ENCODE data around the gene HEBP2.

HEBP2 gene

DNA sequence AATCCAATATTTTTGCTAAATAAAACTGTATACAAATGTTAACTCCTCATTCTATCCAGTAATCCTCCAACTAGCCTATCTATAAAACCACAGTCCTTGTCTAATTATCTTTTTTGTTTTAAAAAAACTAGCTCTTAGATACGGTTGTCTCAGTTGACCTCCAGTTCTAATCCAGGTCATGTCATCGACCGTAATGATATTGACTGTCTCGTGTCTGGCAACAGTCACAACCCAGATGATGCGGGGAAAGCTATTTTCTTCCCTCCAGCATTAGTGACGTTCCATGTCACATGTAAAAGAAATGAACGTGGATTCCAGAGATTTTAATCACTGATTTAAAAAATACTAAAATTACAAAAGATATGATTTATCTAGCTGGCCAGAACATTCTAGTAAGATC, 35.5 kb downstream of the HEBP2 start:
- TF ChIP-seq, protein P1, sequence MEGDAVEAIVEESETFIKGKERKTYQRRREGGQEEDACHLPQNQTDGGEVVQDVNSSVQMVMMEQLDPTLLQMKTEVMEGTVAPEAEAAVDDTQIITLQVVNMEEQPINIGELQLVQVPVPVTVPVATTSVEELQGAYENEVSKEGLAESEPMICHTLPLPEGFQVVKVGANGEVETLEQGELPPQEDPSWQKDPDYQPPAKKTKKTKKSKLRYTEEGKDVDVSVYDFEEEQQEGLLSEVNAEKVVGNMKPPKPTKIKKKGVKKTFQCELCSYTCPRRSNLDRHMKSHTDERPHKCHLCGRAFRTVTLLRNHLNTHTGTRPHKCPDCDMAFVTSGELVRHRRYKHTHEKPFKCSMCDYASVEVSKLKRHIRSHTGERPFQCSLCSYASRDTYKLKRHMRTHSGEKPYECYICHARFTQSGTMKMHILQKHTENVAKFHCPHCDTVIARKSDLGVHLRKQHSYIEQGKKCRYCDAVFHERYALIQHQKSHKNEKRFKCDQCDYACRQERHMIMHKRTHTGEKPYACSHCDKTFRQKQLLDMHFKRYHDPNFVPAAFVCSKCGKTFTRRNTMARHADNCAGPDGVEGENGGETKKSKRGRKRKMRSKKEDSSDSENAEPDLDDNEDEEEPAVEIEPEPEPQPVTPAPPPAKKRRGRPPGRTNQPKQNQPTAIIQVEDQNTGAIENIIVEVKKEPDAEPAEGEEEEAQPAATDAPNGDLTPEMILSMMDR (IDR thresholded peaks at IDR 0.05; ENCODE audit: low read depth, low read length), result no peak
- DNase-seq (ENCODE audit: low read depth in 2 of 2), result no peak
- H3K4me3 ChIP-seq (replicated peaks in 1 of 2; ENCODE audit: low read depth in 2 of 2, low read length in 2 of 2), result no peak overlapping the region

DNA sequence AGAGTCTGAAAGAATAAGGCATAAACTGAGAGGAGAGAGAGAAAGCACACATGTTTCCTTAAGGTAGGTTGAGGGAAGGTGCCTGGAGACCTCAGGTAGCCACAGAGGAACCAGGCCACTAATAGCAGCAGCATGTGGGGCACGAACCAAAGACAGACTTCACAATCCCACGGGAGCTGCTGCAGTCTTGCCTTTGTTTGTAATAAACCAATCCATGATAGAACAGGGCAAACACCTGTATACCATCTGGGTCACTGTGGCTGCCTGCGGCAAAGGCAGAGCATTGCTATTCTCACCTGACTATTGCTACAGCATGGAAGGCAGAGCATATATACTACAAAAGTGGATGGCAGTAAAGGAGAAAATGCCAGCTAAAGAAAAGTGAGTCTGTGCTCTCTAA, 36.3 kb downstream of the HEBP2 start:
- no peak overlapping the region for H3K4me3 ChIP-seq (replicated peaks in 1 of 2; ENCODE audit: low read depth in 2 of 2, low read length in 2 of 2)
- no peak for DNase-seq (ENCODE audit: low read depth in 2 of 2)
- TF ChIP-seq, protein P1 (IDR thresholded peaks at IDR 0.05; ENCODE audit: low read depth, low read length), result no peak

DNA sequence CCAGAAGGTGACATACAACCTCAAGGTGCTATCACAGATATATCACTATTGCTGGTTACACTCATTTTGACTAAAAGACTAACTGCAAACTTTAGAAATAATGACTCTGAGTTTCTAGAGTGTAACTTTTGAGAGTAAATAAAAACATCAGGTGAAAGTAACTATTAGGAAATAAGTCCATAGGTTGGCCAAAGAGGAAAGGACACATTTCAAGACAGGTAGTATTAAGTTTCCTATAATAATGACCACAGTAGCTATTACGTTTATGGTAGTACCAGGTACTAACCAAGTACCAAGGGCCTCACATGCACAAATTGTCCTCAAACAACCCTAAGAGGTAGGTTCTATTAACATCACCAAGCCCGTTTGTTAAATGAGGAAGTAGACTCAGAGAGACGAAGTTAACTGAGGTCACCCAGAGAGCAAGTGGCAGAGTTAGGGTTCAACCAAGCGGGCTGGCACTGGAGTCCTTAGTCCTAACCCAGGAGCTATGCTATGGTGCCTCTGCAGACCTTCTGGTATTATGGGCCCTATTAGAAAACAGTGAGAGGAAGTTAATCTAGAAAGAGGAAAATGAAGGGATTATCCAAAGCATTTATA, 36.8 kb downstream of the HEBP2 start:
- no peak overlapping the region for H3K4me3 ChIP-seq (replicated peaks in 1 of 2; ENCODE audit: low read depth in 2 of 2, low read length in 2 of 2)
- TF ChIP-seq, protein P1 (IDR thresholded peaks at IDR 0.05; ENCODE audit: low read depth, low read length), result no peak
- DNase-seq (ENCODE audit: low read depth in 2 of 2), result no peak

DNA sequence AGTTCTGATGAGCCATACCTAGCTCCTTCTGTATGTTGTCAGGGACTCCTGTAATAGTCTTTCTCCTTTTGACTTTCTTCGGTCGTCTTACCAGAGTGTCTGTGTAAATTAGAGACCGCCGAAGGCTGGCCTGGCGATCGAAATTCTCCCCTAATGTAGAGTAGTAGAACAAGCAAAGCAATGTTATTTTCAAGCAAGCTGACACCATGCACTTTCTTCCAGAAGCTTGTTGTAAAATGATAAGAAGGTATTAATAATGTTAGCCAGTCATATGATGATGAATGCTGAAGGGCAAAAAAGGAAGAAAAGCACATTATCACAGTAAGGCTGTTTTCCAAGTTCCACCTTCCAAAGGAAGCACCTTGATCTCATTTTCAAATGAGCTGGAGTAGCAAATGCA, 37.9 kb downstream of the HEBP2 start:
- no peak for DNase-seq (ENCODE audit: low read depth in 2 of 2)
- no peak overlapping the region for H3K4me3 ChIP-seq (replicated peaks in 1 of 2; ENCODE audit: low read depth in 2 of 2, low read length in 2 of 2)
- TF ChIP-seq, protein P1 (IDR thresholded peaks at IDR 0.05; ENCODE audit: low read depth, low read length), result no peak

DNA sequence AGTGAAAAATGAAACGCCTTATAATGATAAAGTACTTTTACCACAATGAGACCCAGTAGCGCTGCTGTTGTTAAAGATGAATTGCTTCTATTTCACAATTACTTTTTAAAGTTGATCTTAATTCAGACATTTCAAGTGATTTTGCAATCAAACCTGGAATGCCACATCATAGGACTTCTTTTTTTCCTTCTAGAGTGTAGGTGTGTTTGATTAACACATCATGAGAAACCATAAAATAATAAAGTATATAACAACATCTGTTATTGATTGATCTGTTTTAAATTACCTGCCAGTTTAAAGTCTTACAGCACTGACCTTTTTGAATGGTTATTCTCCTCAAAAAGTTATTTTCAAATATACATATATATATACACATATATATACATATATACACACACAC, 38.6 kb downstream of the HEBP2 start:
- TF ChIP-seq, protein P1 (IDR thresholded peaks at IDR 0.05; ENCODE audit: low read depth, low read length), result no peak
- no peak overlapping the region for H3K4me3 ChIP-seq (replicated peaks in 1 of 2; ENCODE audit: low read depth in 2 of 2, low read length in 2 of 2)
- DNase-seq (ENCODE audit: low read depth in 2 of 2), result no peak

DNA sequence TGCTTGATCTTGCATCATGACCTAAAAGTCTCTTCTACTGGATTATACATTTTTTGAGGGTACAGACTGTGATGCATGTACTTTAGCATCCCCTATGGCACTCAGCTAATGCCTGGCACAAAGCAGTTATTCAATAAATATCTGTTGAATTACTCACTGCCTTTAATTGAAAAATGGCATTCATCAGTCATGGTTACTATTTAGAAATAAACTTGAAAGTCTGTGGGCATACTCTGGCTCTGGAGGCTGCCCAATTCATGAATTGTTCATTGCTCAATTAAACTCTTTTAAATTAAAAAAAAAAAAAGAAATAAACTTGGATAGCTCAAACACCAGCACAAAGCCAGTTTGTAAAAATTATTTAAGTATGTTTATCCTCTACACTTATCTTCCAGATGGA, 40.0 kb downstream of the HEBP2 start:
- H3K4me3 ChIP-seq (replicated peaks in 1 of 2; ENCODE audit: low read depth in 2 of 2, low read length in 2 of 2), result no peak overlapping the region
- no peak for DNase-seq (ENCODE audit: low read depth in 2 of 2)
- TF ChIP-seq, protein P1 (IDR thresholded peaks at IDR 0.05; ENCODE audit: low read depth, low read length), result no peak

DNA sequence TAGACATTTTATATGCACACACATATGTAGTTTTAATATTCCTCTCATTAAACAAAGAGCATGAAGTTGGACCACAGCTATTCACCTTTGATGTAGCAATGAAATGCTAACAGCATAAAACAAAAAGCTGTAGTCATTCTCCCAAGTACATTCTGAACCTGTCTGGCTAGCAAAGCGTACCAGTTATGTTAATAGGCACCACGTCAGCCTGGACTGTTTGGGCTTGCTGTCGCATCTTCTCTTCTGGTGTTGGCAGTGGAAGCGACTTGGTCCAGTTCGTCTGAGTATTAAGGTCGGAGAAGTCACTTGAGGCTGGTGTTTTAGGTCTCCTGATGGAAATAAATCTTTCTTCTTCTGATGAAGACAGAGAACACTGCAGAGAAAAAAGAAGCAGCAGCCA, 42.8 kb downstream of the HEBP2 start:
- no peak for DNase-seq (ENCODE audit: low read depth in 2 of 2)
- TF ChIP-seq, protein P1 (IDR thresholded peaks at IDR 0.05; ENCODE audit: low read depth, low read length), result no peak
- no peak overlapping the region for H3K4me3 ChIP-seq (replicated peaks in 1 of 2; ENCODE audit: low read depth in 2 of 2, low read length in 2 of 2)
